Measurements from ENCODE around the gene OR5W2. TPM values are rescaled to one million over a fixed set of nuclear protein-coding genes. Genes with fewer than 3 reads are reported as not detected.
"Not testable (repeated sequence)": the region's sequence is repeated elsewhere in the genome, so short reads cannot be mapped to it uniquely, and the experiment has no call there.

OR5W2 gene
- not detected for total RNA-seq

DNA sequence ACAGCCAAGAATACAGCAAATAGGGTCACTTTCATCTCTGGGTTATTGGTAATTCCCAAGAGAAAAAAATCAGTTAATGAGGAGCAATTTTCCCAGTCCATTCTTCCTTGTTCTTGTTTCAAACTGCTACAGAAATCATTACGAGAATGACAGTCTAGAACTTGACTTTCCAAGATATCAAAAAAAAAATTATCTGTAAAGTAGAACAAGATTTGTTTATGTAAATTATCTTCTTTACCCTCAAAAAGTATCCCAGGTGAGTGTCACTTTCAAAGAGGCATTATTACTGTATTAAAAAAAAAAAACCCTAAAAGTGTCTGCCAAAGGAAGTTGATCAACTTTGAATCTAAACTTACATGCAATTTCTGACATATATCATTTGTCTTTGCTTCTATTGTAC is at the start of gene OR5W2:
OR5W2 (minus strand) TSS at position 101 of the 400 bp plus-strand sequence; CDS start at position 101, 0 bp downstream.
- intact Hi-C loops (cut with DNase I), result no loop called here
- no peak for DNase-seq (ENCODE audit: low spot score)

DNA sequence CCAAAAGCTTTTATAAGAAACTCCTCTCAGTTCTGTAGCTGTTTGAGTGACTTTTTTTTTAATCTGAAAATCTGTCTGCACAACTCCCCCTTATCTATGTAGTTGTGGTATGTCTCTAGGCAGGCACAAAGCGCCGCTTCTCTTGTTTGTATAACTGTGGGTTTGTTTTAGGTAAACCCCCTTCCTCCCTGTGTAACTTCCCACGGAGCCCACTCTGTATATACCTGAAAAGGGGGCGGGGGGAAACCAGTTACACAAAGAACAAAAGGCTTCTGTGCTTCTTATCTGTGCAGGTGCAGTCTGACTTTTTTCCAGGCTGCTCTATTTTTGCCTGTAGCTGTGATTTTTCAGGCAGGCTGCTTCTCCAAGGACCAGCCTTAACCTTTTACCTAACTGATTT is 42.1 kb upstream of the OR5W2 start:
- DNase-seq (ENCODE audit: low spot score) (no peak), ATAC-seq (no peak)
- intact Hi-C loops (cut with DNase I), result no loop called here

More for the DNA sequence above, at the start of gene OR5W2:
- no peak for ATAC-seq

DNA sequence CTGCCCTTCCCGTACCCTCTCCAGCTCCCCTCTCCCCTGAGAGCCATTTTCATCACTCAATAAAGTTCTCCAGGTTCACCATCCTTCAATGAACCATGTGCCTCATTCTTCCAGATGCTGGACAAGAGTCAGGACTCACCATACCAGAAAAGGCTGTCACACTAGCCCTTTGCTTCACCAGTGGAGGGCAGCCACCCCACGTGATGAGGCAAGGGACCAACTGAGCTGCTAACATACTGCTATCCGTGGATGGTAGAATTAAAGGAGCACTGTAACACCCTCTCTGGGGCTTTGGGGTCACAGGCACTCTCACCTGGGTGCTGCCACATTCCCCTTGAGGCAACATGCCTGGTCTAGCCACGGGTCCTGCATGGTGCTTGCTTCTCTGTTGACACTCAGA is 34.9 kb upstream of the OR5W2 start:
- intact Hi-C loops (cut with DNase I), result loop anchor here (10.0 kb wide), 1 partner anchor 835 kb away; no protein-coding TSS in a partner anchor
- ATAC-seq, result no peak

DNA sequence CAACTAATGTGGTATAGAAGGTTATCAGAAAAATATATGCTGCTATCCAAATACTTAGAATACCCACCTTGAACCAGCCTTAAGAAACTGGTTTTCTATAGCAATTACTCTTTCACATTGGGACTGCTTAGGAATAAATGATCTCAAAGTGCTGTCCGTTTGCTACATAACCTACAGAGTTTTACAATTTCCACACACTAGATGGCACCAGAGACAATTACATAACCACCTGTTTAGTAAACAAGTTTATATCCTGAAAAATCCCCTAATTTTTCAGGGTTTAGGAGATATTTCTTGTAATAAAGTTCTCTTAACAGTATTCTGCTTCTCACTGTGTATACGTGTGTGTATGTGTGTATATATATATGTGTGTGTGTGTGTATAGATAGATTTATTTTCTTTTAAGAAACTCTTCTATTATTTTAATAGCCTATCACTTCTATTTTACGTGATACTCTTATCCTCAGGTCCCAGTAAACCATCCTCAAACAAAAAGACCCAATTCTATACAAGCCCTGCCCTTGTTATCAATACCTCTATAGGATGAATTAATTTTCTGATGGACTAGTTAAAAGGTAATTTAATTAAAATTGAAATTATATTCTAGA is 28.5 kb upstream of the OR5W2 start:
- ATAC-seq (peak; percentile 39), DNase-seq (ENCODE audit: low spot score) (no peak)
- intact Hi-C loops (cut with DNase I), result loop anchor here (10.0 kb wide), 1 partner anchor 842 kb away; no protein-coding TSS in a partner anchor

More for the DNA sequence above, 34.9 kb upstream of the OR5W2 start:
- DNase-seq (ENCODE audit: low spot score), result no peak

DNA sequence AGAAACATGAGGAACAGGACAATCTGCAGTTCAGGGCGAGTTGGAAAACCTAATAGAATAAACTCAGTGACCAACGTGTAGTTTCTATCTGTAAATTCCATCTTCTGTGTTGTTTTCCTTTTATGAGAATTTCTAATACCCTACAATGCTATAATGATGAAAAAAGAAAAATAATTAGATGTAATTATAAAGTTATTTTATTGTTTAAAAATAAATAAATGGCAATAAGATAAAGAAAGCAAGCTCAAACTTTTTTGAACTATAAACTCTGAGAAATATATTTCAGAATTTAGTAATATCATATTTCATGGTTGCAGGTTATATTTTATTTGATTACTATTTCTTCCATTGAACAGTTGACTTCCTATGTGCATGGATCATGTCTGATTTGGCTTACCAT is 21.9 kb upstream of the OR5W2 start, which contains the start of gene OR5I1:
OR5I1 (minus strand) TSS at position 101 of the 400 bp plus-strand sequence; CDS start at position 101, 0 bp downstream.
- ATAC-seq (no peak), DNase-seq (ENCODE audit: low spot score) (no peak)
- intact Hi-C loops (cut with DNase I), result no loop called here

DNA sequence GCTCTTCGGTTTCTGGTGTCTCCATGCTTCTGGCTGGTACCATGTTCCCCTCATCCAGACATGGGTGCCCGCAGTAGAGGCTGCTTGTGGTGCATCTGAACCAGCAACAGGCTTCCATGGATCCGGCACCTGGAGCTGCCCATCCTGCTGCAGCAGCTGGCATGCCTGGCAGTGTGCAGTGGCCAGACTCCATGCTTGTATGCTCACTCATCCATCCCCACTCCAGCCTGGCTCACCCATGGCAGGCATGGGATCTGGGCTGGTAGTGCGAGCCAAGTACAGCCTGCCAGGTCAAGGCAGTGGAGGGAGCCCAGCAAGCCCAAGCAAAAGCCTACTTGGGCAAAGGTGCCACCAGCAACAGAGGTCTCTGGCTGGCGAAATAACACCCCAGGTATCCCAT is 6.2 kb upstream of the OR5W2 start:
- intact Hi-C loops (cut with DNase I), result no loop called here
- no peak for ATAC-seq
- DNase-seq (ENCODE audit: low spot score), result no peak

DNA sequence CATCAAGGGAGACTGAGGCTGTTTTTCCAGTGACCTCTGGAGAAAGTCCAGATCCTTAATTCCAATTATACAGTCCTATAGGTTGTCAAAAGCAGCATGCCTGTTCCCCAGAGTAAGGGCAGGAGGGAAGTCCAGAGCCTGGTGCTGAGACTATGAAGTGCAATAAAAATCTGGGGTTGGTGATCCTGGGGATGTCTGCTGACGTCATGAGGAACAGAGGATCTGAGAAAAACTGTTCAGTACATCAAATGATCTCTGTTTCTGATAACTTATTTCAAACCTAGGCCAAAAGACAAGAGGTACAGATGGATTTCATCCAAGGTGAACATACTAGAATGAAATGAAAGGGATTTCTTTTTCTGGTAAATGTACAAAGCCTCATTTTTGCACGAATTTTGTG is 12.1 kb downstream of the OR5W2 start:
- intact Hi-C loops (cut with DNase I), result no loop called here
- no peak for ATAC-seq
- DNase-seq (ENCODE audit: low spot score), result no peak

DNA sequence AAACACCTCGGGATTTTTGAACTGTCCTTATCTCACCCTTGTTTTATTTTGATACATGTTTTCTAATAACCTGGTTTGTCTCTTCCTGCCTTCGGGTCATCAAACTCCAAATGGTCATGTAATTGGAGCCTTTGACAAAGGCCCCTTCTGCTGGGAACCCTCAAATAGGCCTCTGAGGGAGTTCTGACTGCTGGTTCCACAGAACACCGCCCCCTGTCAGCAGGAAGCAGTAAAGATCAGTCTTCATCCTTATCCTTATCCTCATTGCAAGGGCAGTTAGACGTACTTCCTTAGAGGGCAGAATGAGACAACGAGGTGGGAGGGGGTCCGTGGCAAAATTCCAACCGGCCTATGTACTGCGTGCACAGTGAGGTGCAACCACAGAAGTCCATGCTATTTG is 19.2 kb downstream of the OR5W2 start:
- ATAC-seq (no peak), DNase-seq (ENCODE audit: low spot score) (no peak)
- intact Hi-C loops (cut with DNase I), result no loop called here

DNA sequence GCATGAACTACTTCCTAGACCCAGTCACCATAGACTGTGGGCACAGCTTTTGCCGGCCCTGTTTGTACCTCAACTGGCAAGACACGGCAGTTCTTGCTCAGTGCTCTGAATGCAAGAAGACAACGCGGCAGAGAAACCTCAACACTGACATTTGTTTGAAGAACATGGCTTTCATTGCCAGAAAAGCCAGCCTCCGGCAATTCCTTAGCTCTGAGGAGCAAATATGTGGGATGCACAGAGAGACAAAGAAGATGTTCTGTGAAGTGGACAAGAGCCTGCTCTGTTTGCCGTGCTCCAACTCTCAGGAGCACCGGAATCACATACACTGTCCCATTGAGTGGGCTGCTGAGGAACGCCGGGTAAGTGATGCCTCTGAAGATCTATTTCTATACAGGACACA is 28.9 kb downstream of the OR5W2 start:
- intact Hi-C loops (cut with DNase I), result not testable (repeated sequence)

DNA sequence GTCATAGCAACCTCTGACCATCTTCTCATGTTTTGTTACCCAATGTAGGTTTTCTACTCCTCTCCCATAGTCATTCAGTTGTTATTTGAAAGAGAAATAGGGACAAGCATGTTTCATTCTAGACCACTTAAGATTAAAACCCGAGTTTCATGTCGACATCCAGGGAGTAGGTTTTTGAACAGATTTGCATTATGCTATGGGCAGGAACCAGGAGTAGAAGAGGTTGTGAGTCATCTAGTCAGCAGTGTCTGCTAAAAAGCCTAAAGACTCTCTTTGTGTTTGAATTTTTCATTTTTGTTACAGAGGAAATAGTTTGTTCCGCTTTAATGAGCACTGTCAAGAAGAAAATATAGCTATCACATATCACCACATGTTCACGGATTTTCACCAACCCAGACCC is 29.4 kb downstream of the OR5W2 start:
- intact Hi-C loops (cut with DNase I), result loop anchor here (5.0 kb wide), 1 partner anchor 277 kb away; the partner anchor contains the start of gene OR8K5
- ATAC-seq, result not testable (repeated sequence)

More for the DNA sequence above, 28.9 kb downstream of the OR5W2 start:
- not testable (repeated sequence) for DNase-seq (ENCODE audit: low spot score); ATAC-seq

DNA sequence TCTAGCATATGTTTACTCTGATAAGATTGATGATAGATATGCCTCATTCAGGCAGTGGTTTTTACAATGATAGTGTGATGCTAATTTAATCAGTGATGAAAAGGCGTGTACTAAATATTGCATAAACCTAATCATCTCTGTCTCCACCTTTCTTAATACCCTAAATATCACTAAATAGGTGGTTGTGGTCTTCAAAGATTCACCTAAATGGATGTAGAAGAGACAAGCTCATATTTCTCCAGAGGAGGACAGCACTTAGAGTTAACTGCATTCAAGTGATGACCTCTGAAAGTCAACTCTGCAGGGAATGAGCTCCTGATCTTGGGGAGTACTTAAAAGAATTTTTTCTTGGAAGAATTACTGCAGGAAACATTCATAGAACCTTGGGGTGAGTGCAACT is 31.4 kb downstream of the OR5W2 start, which contains the start of gene TRIM51:
TRIM51 (plus strand) TSS at position 301 of the 400 bp plus-strand sequence. CDS start 2,132 bp downstream, outside the sequence.
- not testable (repeated sequence) for DNase-seq (ENCODE audit: low spot score); ATAC-seq
- intact Hi-C loops (cut with DNase I), result loop anchor here (5.0 kb wide), 1 partner anchor 279 kb away; the partner anchor contains the start of gene OR8K5

More for the DNA sequence above, 29.4 kb downstream of the OR5W2 start:
- DNase-seq (ENCODE audit: low spot score), result not testable (repeated sequence)

DNA sequence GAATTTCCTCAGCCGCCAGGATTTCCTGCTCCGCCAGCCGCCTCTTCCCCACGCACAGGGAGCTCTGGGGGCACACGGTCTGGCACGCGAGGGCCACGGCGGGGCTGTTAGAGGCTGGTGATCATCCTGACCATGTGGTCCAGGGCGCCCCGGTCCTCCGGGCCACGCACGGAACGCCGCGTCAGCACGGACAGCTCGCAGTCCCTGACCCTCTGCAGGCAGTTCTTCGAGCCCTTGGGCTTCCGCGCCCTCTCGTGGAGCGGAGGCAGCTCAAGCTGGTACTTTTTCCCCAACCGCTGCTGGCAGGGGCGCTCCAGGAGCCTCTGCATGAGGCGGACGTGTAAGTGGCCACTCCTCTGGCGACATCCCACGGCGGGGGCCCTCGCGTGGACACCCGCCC is 41.2 kb downstream of the OR5W2 start:
- intact Hi-C loops (cut with DNase I); ATAC-seq; DNase-seq (ENCODE audit: low spot score): not testable (repeated sequence)

DNA sequence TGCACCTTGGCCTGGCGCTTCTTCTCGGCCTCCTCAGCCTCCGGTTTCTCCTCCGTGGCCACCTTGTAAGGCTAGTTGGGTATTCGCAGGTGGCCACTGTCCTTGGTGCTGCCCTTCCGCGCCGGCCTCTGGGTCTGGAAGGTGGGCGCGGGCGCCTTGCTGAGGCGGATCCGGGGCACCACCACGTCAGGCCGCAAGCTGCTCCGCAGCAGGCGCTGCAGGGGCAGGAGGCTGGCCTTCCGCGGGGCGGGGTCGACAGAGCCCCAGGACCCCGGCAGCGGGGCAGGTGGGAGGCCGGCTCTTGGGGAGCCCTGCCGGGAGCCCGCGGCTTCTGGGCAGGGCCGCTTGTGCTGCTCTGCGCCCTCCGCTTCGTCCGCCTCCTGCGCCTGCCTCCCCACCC is 41.7 kb downstream of the OR5W2 start:
- DNase-seq (ENCODE audit: low spot score); ATAC-seq; intact Hi-C loops (cut with DNase I): not testable (repeated sequence)

DNA sequence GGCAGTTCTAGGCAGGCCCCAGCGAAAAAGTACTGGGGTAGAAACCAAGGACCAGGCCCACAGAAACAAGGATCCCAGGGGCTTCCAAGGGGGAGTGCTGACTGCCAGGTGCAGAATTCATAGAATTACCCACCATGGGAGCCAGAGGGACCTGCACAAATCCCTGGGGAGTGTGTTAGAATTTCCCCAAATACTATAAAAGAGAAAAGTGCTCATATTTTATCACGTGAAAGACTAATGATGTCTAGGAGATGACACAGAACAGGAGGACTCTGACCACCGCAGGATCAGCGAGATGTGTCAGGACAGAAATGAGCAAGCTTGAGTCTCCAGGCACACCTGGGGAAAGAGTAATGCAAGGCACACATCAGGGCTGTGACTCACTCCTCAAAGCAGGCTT is 47.0 kb downstream of the OR5W2 start:
- ATAC-seq; DNase-seq (ENCODE audit: low spot score); intact Hi-C loops (cut with DNase I): not testable (repeated sequence)

Other genes starting within 250 kb of the OR5W2 start
- not detected for gene OR5D13, start 141.1 kb downstream of the OR5W2 start, total RNA-seq
- gene OR5D14, start 119.0 kb downstream of the OR5W2 start, total RNA-seq, result not detected
- gene OR5L1, start 103.2 kb downstream of the OR5W2 start, total RNA-seq, result not detected
- gene OR5D18, start 95.0 kb downstream of the OR5W2 start, total RNA-seq, result not detected
- not detected for gene OR5L2, start 87.4 kb downstream of the OR5W2 start, total RNA-seq
- not detected for gene OR5D16, start 75.8 kb downstream of the OR5W2 start, total RNA-seq
- not detected for gene TRIM51, start 31.3 kb downstream of the OR5W2 start, total RNA-seq
- gene OR5I1, start 21.8 kb upstream of the OR5W2 start, total RNA-seq, result not detected
- gene OR10AG1, start 55.4 kb upstream of the OR5W2 start, total RNA-seq, result not detected
- not detected for gene OR5F1, start 80.0 kb upstream of the OR5W2 start, total RNA-seq
- not detected for gene OR5AS1, start 113.1 kb upstream of the OR5W2 start, total RNA-seq
- not detected for gene OR8I2, start 178.7 kb upstream of the OR5W2 start, total RNA-seq
- gene OR8H2, start 189.1 kb upstream of the OR5W2 start, total RNA-seq, result not detected
- gene OR8H3, start 207.8 kb upstream of the OR5W2 start, total RNA-seq, result not detected
- not detected for gene OR8J3, start 225.6 kb upstream of the OR5W2 start, total RNA-seq
- gene OR8K5, start 245.7 kb upstream of the OR5W2 start, total RNA-seq, result not detected